GM19351 (cell line): ENCODE data around the gene DCTN1.
"Not testable (repeated sequence)": the region's sequence is repeated elsewhere in the genome, so short reads cannot be mapped to it uniquely, and the experiment has no call there.

ENCODE experiments used
- ATAC-seq: cut with Tn5 transposase; IDR thresholded peaks from one replicate; pipeline ENCODE4 v1.9.1; 2021; ENCODE audit warnings: mild to moderate bottlenecking, moderate library complexity; ENCODE audit not compliant: unreplicated experiment

DCTN1 gene

GRCh38 chr2:74379851-74380789, at the start of gene DCTN1:
DCTN1 (minus strand) TSS chr2:74380311; CDS start chr2:74380037, 274 bp downstream.
- ATAC-seq: no peak

GRCh38 chr2:74428675-74429074, 48.6 kb upstream of the DCTN1 start:
- ATAC-seq: no peak

- no peak for ATAC-seq
Observed at GRCh38 chr2:74427551-74427950, 47.4 kb upstream of the DCTN1 start.

- no peak for ATAC-seq
Observed at GRCh38 chr2:74426181-74426758, 46.2 kb upstream of the DCTN1 start.

- ATAC-seq: no peak
Observed at GRCh38 chr2:74425523-74425922, 45.4 kb upstream of the DCTN1 start.

- ATAC-seq: no peak
Observed at GRCh38 chr2:74424995-74425406, 44.9 kb upstream of the DCTN1 start.

GRCh38 chr2:74424139-74424992, 44.3 kb upstream of the DCTN1 start:
- no peak for ATAC-seq

GRCh38 chr2:74423231-74424095, 43.4 kb upstream of the DCTN1 start:
- no peak for ATAC-seq

GRCh38 chr2:74421221-74421870, 41.2 kb upstream of the DCTN1 start, which contains the start of the genes C2orf81 and WDR54:
C2orf81 (minus strand) TSS chr2:74421619; CDS start chr2:74421560, 59 bp downstream.
WDR54 (plus strand) TSS chr2:74421730; CDS start chr2:74422154, 424 bp downstream.
- ATAC-seq: peak; percentile 86

- ATAC-seq: not testable (repeated sequence)
Observed at GRCh38 chr2:74420443-74421103, 40.5 kb upstream of the DCTN1 start.

GRCh38 chr2:74420006-74420405, 39.9 kb upstream of the DCTN1 start:
- no peak for ATAC-seq

- ATAC-seq: no peak
Observed at GRCh38 chr2:74419345-74419744, 39.2 kb upstream of the DCTN1 start.

- ATAC-seq: no peak
Observed at GRCh38 chr2:74418312-74418711, 38.2 kb upstream of the DCTN1 start.

- ATAC-seq: no peak
Observed at GRCh38 chr2:74417763-74418162, 37.7 kb upstream of the DCTN1 start.

GRCh38 chr2:74417197-74417596, 37.1 kb upstream of the DCTN1 start:
- no peak for ATAC-seq

GRCh38 chr2:74416778-74417177, 36.7 kb upstream of the DCTN1 start:
- ATAC-seq: no peak

GRCh38 chr2:74415762-74416395, 35.8 kb upstream of the DCTN1 start:
- no peak for ATAC-seq

- no peak for ATAC-seq
Observed at GRCh38 chr2:74414881-74415761, 35.0 kb upstream of the DCTN1 start.
